Stimulated activated CD4-positive, alpha-beta T cell treated with anti-CD3 and anti-CD28 coated beads, Interleukin-15, amount 100 ng/mL, for 1 hour (primary cell): ENCODE results near the gene TMEM239.
A peak's percentile ranks its signal among the peaks of the same experiment; 100 is the strongest.

Source experiments
- DNase-seq, 2 donors: peaks; one replicate each; pipeline ENCODE4 v3.0.0-alpha.2; 2020; ENCODE audit warnings: low read depth in 1 of 2, low spot score in 1 of 2

Gene TMEM239

DNA sequence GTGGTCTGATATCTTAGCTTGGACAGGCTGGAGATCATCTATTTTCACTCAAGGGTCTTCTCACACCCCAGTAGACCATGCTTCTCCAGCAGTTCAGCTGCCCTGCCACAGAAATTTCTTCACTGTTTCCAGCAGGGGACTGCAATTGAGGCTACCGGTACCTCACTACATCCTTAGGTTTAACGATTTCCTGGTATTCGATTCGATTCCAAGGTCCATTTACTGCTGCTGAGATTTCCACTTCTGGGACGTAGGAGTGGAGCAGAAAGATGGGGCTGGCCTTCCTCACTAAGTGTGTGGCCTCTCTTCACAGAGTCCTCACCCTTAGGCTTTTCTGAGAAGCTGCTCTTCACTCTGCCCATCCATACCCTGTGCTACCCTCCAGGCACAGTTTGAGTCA is 30.5 kb downstream of the TMEM239 start:
- no peak for DNase-seq

DNA sequence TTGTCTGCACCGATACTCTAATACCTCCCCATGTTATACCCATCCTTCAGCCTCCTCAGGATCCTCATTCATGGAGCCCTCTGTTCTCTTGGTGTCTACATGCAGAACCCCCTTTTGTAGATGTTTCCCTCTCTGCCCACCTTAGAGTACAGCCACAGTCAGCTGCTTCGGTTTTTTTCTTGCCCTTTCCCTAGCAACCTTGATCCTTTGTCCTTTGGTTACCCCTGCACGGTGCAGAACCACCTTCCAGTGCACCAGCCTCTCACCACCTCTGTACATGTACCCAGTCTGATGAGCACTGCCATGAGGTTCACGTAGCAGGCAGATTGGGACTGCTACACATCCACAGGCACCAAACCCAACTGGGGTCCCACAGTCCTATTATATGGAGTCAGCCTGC is 31.6 kb downstream of the TMEM239 start:
- DNase-seq = no peak

DNA sequence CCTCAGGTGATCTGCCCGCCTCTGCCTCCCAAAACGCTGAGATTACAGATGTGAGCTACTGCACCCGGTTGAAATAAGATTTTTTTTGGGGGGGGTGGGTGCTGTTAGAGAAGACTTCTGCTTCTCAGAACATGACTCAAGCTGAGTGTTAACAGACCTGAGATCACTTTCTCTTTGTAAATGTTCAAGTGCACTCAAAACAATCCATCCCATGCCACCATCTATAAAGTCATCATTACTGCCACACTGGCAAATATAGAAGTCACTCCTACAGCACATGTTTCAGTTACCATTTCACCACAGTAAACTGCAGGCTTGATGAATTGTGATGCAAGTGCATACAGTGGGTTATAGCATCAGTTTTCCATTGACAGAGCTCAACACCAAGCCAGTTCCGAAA is 33.4 kb downstream of the TMEM239 start:
- DNase-seq = no peak

GRCh38 chr20:2851086-2851485 is 34.9 kb downstream of the TMEM239 start:
- DNase-seq = no peak

GRCh38 chr20:2858591-2858990 is 42.4 kb downstream of the TMEM239 start:
- no peak for DNase-seq

DNA sequence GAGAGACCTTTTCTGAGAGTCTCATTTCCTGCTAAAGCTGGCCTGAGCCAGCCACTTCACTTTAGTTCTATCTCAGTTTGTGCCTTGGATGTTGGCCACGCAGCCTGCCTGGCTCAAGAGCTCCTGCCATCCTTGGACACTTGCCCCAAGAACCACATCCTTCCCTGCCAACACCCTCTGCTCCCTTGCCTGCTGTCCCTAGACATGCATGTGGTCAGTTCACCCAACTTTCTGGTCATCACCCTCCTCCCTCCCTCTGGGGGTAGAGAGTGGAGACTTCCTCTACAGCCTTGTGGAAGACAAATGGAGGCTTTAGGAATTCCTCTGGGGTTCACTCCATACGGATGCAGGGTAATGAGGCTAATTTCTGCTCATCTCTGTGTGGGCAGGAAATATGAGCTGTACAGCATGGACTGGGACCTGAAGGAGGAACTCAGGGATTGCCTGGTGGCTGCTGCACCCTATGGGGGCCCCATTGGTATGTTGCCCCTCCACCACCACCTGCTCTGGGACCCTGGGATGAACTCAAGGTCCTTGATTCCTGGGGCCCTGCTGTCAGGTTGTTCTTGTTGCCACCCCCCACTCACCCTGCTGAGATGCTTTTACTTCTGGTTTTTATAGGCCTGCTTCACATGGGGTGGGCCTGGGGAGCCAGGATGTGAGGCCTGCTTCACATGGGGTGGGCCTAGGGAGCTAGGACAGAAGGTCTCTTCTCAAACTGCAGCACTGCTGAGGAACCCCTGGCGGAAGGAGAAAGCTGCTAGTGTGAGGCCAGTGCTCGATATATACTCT is 43.4 kb downstream of the TMEM239 start:
- DNase-seq = no peak

- DNase-seq = no peak
These were observed 48.5 kb downstream of the TMEM239 start for GRCh38 chr20:2864626-2865025.

DNA sequence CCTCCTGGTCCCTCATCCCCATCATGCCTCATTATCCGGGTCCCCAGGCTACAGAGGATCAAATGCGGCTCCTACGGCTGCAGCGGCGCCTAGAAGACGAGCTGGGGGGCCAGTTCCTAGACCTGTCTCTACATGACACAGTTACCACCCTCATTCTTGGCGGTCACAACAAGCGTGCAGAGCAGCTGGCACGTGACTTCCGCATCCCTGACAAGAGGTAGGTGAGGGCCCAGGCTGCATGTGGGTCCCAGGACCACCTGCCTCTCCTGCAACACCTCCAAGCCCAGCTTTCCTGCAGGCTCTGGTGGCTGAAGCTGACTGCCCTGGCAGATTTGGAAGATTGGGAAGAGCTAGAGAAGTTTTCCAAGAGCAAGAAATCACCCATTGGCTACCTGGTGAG is 48.9 kb downstream of the TMEM239 start:
- DNase-seq = no peak

DNA sequence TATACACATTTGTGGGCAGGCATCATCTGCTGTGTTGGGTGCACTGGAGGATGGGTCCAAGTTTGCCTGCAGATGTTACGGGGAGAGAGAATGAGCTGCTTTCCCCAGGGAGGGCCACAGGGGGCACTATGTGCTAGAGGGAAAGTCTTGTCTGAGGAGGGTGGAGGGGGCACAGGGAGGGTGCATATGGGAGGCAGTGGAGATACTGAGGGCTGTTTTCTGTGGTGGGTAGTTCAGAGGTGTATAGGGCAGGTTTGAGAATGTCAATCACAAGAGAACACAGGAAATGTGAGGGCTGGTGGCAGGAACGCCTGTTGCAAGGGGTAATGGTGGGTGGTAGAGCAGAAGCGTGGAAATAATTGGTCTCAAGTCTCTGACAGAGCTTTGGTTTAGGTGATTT is 49.5 kb downstream of the TMEM239 start:
- DNase-seq = peak in 1 of 2 donors; percentile 25

- no peak for DNase-seq
These were observed 50.1 kb downstream of the TMEM239 start for GRCh38 chr20:2866236-2866635.

GRCh38 chr20:2867081-2867864 is 51.1 kb downstream of the TMEM239 start:
- no peak for DNase-seq
